A673 (cell line): ENCODE measurements around the gene NLGN1. TPM values are rescaled to one million over a fixed set of nuclear protein-coding genes. Genes with fewer than 3 reads are reported as not detected.

Experiments used
- BruUV-seq: library from RNA; stranded (reverse); fragments of 400-500 nt; replicated peaks from 2 replicates; lab custom pipeline; 2021; lab: Mats Ljungman, UMichigan
- CTCF ChIA-PET: fragments of 300-600 bp; sonication (Branson Sonifier 250); formaldehyde crosslinking; loops from one replicate; lab custom pipeline; 2022; ENCODE audit warnings: antibody characterized with exemption; lab: Charles Lee
- POLR2A ChIA-PET: fragments of 300-600 bp; sonication (Branson Sonifier 250); formaldehyde crosslinking; loops from one replicate; lab custom pipeline; 2022; ENCODE audit warnings: antibody characterized with exemption; ENCODE audit not compliant: low non-redundant PET; lab: Charles Lee
- DNase-seq: peaks from one replicate; pipeline ENCODE4 v3.0.0-alpha.2; 2015; ENCODE audit warnings: low spot score
- H3K27ac ChIP-seq: fragments of 200-600 bp; sonication (generic); 2 replicates; pipeline ENCODE4 v1.5.1; 2016; ENCODE audit warnings: mixed run types, low read depth, mild to moderate bottlenecking, mixed read lengths, antibody characterized with exemption, low read length; ENCODE audit not compliant: poor library complexity, severe bottlenecking
- H3K27me3 ChIP-seq: fragments of 200-600 bp; sonication (generic); replicated peaks from 2 replicates; pipeline ENCODE4 v1.6.1; 2017; ENCODE audit warnings: mixed run types, low read depth, mild to moderate bottlenecking, mixed read lengths, antibody characterized with exemption, low read length; ENCODE audit not compliant: insufficient read depth, poor library complexity
- H3K36me3 ChIP-seq: fragments of 200-600 bp; sonication (generic); 2 replicates; pipeline ENCODE4 v1.6.1; 2016; ENCODE audit warnings: mixed run types, mild to moderate bottlenecking, mixed read lengths, antibody characterized with exemption, low read length; ENCODE audit not compliant: insufficient read depth, poor library complexity, severe bottlenecking
- H3K4me1 ChIP-seq: fragments of 200-600 bp; sonication (generic); 2 replicates; pipeline ENCODE4 v1.6.1; 2017; ENCODE audit warnings: mixed run types, mild to moderate bottlenecking, mixed read lengths, antibody characterized with exemption, low read length; ENCODE audit not compliant: insufficient read depth, poor library complexity, severe bottlenecking
- H3K4me3 ChIP-seq: fragments of 200-600 bp; sonication (generic); 2 replicates; pipeline ENCODE4 v1.5.1; 2016; ENCODE audit warnings: low read depth, mixed run types, mild to moderate bottlenecking, mixed read lengths, low read length; ENCODE audit not compliant: poor library complexity, severe bottlenecking
- H3K9me3 ChIP-seq: fragments of 200-600 bp; sonication (generic); 2 replicates; pipeline ENCODE4 v1.6.1; 2016; ENCODE audit warnings: mixed run types, low read depth, mild to moderate bottlenecking, mixed read lengths, antibody characterized with exemption, low read length; ENCODE audit not compliant: poor library complexity, severe bottlenecking
- CTCF ChIP-seq: fragments of 300-800, 200-600 bp; sonication (generic); conservative IDR thresholded peaks from 2 replicates; pipeline ENCODE4 v1.5.1; 2017; ENCODE audit warnings: low read depth, mild to moderate bottlenecking, antibody characterized with exemption, low read length, moderate library complexity, mixed read lengths
- EZH2 ChIP-seq: fragments of 200-600 bp; sonication (generic); IDR thresholded peaks from 2 replicates; pipeline ENCODE4 v1.6.1; 2017; ENCODE audit warnings: borderline replicate concordance, low read depth, mild to moderate bottlenecking, mixed read lengths, antibody characterized with exemption, low read length; ENCODE audit not compliant: poor library complexity, severe bottlenecking
- intact Hi-C: fragments of 100-400 bp; cut with micrococcal nuclease; formaldehyde crosslinking; loops from one replicate; pipeline ENCODE4 v1.10.0; 2022; ENCODE audit not compliant: unreplicated experiment
- total RNA-seq: library from RNA; stranded (reverse); gene quantifications from 2 replicates; pipeline ENCODE4 v1.2.3, GENCODE V29; 2021

Gene NLGN1
- total RNA-seq, 1 experiment from 2014 or later, result 0.39 TPM

GRCh38 chr3:173676094-173676493 is 278.6 kb downstream of the NLGN1 start:
- Histone ChIP-seq H3K4me3 (no peak overlapping the region), H3K4me1 (no peaks in the 10 kb centered on the region), H3K9me3 (no peaks in the 10 kb centered on the region), H3K36me3 (no peaks in the 10 kb centered on the region), H3K27ac (no peak overlapping the region), H3K27me3 (no peaks in the 10 kb centered on the region)
- intact Hi-C loops, result no loop called here
- DNase-seq, result no peak
- TF ChIP-seq CTCF (no peak), EZH2 (no peak)
- no TSS peak for BruUV-seq
- CTCF ChIA-PET, result no interaction called here
- POLR2A ChIA-PET, result no interaction called here

GRCh38 chr3:173681188-173681678 is 283.7 kb downstream of the NLGN1 start:
- Histone ChIP-seq H3K36me3 (no peaks in the 10 kb centered on the region), H3K27me3 (no peaks in the 10 kb centered on the region), H3K9me3 (no peaks in the 10 kb centered on the region), H3K27ac (no peak overlapping the region), H3K4me1 (no peaks in the 10 kb centered on the region), H3K4me3 (no peak overlapping the region)
- BruUV-seq, result no TSS peak
- intact Hi-C loops, result no loop called here
- DNase-seq, result no peak
- ChIA-PET CTCF (no interaction called here), POLR2A (no interaction called here)
- TF ChIP-seq EZH2, result no peak
- no peak for TF ChIP-seq CTCF

- CTCF ChIA-PET, result no interaction called here
- POLR2A ChIA-PET, result no interaction called here
- no peak overlapping the region for H3K4me3 ChIP-seq
These were observed 287.9 kb downstream of the NLGN1 start for GRCh38 chr3:173685456-173685855.

More at GRCh38 chr3:173685456-173685855, 287.9 kb downstream of the NLGN1 start:
- BruUV-seq, result no TSS peak
- H3K27me3 ChIP-seq, result no peaks in the 10 kb centered on the region
- no peaks in the 10 kb centered on the region for H3K9me3 ChIP-seq
- H3K36me3 ChIP-seq, result no peaks in the 10 kb centered on the region
- H3K4me1 ChIP-seq, result no peaks in the 10 kb centered on the region
- TF ChIP-seq EZH2 (no peak), CTCF (no peak)
- H3K27ac ChIP-seq, result no peak overlapping the region
- no peak for DNase-seq
- intact Hi-C loops, result no loop called here
